Non-pigmented ciliary epithelial cell (primary cell): Measurements from ENCODE around the gene PCDHA9.
"Not testable (repeated sequence)": the region's sequence is repeated elsewhere in the genome, so short reads cannot be mapped to it uniquely, and the experiment has no call there.

Experiments
- DNase-seq: peaks from one replicate; pipeline ENCODE4 v3.0.0-alpha.2; 2010; ENCODE audit warnings: low read depth

The PCDHA9 gene, protein sequence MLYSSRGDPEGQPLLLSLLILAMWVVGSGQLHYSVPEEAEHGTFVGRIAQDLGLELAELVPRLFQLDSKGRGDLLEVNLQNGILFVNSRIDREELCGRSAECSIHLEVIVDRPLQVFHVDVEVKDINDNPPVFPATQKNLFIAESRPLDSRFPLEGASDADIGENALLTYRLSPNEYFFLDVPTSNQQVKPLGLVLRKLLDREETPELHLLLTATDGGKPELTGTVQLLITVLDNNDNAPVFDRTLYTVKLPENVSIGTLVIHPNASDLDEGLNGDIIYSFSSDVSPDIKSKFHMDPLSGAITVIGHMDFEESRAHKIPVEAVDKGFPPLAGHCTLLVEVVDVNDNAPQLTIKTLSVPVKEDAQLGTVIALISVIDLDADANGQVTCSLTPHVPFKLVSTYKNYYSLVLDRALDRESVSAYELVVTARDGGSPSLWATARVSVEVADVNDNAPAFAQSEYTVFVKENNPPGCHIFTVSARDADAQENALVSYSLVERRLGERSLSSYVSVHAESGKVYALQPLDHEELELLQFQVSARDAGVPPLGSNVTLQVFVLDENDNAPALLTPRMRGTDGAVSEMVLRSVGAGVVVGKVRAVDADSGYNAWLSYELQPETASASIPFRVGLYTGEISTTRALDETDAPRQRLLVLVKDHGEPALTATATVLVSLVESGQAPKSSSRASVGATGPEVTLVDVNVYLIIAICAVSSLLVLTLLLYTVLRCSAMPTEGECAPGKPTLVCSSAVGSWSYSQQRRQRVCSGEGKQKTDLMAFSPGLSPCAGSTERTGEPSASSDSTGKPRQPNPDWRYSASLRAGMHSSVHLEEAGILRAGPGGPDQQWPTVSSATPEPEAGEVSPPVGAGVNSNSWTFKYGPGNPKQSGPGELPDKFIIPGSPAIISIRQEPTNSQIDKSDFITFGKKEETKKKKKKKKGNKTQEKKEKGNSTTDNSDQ

DNA sequence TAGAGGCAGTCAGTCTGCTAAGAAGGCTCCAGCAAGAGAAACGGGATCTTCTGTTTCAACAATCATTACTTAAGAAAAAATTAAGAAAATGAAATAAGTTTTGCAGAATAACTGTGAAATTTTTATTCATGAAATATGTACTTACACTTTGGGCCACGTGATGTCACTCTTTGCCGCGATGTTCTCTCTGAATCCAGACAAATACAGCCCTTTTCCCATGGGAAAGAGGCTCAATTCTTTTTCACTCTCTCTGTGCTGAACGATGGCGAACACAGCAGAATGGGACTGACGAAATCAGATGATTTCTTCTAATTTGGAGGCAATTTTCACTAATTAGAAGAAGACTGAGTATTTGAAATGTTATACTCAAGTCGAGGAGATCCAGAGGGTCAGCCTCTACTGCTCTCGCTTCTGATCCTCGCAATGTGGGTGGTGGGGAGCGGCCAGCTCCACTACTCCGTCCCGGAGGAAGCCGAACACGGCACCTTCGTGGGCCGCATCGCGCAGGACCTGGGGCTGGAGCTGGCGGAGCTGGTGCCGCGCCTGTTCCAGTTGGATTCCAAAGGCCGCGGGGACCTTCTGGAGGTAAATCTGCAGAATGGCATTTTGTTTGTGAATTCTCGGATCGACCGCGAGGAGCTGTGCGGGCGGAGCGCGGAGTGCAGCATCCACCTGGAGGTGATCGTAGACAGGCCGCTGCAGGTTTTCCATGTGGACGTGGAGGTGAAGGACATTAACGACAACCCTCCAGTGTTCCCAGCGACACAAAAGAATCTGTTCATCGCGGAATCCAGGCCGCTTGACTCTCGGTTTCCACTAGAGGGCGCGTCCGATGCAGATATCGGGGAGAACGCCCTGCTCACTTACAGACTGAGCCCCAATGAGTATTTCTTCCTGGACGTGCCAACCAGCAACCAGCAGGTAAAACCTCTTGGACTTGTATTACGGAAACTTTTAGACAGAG is at the start of gene PCDHA9:
Gene PCDHA9, plus strand, starts transcription at position 244 of the 964 bp plus-strand sequence. Its CDS starts 114 bp downstream, at position 358.
- DNase-seq, result not testable (repeated sequence)

DNA sequence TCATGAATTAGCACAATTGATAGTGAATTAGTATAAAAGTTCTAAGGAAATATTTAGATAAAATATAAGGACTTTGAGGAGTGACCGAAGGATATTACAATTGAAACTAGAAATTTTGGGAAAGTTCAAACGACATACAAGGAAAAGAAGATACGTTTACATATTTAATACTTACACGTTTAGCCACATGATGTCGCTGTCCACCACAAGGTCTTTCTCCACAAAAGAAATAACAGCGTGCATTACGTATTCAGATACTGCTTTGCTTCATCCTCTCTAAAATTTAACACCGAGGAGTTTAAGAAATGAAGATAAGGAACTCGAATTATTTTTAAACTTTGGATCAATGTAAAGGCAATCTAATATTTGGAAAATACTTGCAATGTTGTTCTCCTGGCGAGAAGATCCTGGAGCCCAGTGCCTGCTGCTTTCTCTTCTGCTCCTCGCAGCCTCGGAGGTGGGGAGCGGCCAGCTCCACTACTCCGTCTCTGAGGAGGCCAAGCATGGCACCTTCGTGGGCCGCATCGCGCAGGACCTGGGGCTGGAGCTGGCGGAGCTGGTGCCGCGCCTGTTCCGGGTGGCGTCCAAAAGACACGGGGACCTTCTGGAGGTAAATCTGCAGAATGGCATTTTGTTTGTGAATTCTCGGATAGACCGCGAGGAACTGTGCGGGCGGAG is 47.2 kb upstream of the PCDHA9 start, which contains the start of gene PCDHA3:
Gene PCDHA3, plus strand, starts transcription at position 242 of the 678 bp plus-strand sequence.
- DNase-seq, result no peak

DNA sequence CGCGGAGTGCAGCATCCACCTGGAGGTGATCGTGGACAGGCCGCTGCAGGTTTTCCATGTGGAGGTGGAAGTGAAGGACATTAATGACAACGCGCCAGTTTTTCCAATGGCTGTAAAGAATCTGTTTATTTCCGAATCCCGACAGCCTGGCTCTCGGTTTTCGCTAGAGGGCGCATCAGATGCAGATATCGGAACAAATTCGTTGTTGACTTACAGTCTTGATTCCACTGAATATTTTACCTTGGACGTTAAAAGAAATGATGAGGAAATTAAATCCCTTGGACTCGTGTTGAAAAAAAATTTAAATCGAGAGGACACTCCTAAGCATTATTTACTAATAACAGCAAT is 46.7 kb upstream of the PCDHA9 start:
- no peak for DNase-seq

DNA sequence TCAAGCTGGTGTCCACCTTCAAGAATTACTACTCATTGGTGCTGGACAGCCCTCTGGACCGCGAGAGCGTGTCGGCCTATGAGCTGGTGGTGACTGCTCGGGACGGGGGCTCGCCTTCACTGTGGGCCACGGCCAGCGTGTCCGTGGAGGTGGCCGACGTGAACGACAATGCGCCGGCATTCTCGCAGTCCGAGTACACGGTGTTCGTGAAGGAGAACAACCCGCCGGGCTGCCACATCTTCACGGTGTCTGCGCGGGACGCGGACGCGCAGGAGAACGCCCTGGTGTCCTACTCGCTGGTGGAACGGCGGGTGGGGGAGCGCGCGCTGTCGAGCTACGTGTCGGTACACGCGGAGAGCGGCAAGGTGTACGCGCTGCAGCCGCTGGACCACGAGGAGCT is 45.8 kb upstream of the PCDHA9 start:
- not testable (repeated sequence) for DNase-seq

DNA sequence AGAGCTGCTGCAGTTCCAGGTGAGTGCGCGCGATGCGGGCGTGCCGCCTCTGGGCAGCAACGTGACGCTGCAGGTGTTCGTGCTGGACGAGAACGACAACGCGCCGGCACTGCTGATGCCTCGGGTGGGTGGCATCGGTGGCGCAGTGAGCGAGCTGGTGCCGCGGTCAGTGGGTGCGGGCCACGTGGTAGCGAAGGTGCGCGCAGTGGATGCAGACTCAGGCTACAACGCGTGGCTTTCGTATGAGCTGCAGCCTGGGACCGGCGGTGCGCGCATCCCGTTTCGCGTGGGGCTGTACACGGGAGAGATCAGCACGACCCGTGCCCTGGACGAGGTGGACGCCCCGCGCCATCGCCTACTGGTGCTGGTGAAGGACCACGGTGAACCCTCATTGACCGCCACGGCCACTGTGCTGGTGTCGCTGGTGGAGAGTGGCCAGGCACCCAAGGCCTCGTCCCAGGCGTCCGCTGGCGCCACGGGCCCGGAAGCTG is 45.4 kb upstream of the PCDHA9 start:
- no peak for DNase-seq

DNA sequence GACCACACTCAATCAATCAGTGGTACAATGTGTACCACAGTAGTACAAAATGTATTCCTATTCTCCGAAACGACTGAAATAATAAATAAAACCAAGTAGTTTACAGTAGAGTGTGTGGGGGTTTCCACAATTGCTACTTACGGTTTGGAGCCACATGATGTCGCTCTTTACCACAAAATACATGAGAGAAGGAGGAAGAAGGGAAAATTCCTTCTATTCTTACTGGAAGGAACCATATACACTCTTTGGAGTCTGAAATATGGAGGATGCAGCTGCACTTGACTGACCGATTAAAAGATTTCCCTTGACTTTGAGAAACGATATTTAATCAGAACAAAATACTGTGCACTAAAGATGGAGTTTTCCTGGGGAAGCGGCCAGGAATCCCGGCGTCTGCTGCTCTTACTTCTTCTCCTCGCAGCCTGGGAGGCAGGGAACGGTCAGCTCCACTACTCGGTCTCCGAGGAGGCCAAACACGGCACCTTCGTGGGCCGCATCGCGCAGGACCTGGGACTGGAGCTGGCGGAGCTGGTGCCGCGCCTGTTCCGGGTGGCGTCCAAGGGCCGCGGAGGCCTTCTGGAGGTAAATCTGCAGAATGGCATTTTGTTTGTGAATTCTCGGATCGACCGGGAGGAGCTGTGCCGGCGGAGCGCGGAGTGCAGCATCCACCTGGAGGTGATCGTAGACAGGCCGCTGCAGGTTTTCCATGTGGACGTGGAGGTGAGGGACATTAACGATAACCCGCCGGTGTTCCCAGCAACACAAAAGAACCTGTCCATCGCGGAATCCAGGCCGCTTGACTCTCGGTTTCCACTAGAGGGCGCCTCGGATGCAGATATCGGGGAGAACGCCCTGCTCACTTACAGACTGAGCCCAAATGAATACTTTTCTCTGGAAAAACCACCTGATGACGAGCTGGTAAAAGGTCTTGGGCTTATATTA is 41.1 kb upstream of the PCDHA9 start, which contains the start of gene PCDHA4:
Gene PCDHA4, plus strand, starts transcription at position 235 of the 942 bp plus-strand sequence.
- DNase-seq, result no peak

DNA sequence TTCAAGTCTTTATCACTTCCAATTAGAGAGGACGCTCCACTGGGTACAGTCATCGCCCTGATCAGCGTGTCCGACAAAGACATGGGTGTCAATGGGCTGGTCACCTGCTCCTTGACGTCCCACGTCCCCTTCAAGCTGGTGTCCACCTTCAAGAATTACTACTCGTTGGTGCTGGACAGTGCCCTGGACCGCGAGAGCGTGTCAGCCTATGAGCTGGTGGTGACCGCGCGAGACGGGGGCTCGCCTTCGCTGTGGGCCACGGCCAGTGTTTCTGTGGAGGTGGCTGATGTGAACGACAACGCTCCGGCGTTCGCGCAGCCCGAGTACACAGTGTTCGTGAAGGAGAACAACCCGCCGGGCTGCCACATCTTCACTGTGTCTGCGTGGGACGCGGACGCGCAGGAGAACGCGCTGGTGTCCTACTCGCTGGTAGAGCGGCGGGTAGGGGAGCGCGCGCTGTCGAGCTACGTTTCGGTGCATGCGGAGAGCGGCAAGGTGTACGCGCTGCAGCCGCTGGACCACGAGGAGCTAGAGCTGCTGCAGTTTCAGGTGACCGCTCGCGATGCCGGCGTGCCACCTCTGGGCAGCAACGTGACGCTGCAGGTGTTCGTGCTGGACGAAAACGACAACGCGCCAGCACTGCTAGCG is 39.8 kb upstream of the PCDHA9 start:
- not testable (repeated sequence) for DNase-seq

DNA sequence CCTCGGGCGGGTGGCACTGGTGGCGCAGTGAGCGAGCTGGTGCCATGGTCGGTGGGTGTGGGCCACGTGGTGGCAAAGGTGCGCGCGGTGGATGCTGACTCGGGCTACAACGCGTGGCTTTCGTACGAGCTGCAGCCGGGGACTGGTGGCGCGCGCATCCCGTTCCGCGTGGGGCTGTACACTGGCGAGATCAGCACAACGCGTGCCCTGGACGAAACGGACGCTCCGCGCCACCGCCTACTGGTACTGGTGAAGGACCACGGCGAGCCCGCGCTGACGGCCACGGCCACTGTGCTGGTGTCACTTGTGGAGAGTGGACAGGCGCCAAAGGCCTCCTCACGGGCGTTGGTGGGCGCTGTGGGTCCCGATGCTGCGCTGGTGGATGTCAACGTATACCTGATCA is 39.3 kb upstream of the PCDHA9 start:
- no peak for DNase-seq

DNA sequence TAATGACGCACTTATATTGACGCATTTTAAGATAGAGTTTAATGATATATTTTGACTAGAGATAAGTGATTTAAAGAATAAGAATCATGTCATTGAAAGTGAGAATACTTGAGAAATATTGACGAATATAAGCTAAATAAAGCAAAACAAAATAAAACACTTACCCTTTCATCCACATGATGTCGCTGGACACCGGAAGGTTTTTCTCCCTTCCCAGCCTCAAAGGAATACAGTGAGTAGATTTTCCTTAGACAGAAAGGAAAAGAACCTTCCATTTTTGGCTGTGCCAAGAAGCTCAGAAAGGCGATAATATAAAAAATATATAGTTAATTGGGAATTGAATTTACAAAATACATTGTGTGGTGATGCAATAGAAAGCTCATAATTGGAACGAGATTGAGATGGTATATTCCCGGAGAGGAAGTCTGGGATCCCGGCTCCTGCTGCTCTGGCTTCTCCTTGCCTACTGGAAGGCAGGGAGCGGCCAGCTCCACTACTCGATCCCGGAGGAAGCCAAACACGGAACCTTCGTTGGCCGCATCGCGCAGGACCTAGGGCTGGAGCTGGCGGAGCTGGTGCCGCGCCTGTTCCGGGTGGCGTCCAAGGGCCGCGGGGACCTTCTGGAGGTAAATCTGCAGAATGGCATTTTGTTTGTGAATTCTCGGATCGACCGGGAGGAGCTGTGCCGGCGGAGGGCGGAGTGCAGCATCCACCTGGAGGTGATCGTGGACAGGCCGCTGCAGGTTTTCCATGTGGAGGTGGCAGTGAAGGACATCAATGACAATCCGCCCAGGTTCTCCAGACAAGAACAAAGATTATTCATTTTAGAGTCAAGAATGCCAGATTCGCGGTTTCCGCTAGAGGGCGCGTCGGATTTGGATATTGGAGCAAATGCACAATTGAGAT is 26.6 kb upstream of the PCDHA9 start, which contains the start of gene PCDHA5:
Gene PCDHA5, plus strand, starts transcription at position 239 of the 906 bp plus-strand sequence.
- no peak for DNase-seq

DNA sequence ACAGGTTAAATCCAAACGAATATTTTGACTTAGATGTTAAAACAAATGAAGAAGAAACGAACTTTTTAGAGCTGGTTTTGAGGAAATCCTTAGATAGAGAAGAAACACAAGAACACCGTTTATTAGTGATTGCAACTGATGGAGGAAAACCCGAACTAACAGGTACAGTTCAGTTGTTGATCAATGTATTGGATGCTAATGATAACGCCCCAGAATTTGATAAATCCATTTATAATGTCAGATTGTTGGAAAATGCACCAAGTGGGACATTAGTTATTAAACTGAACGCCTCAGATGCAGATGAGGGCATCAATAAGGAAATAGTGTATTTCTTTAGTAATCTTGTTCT is 25.9 kb upstream of the PCDHA9 start:
- DNase-seq, result no peak

DNA sequence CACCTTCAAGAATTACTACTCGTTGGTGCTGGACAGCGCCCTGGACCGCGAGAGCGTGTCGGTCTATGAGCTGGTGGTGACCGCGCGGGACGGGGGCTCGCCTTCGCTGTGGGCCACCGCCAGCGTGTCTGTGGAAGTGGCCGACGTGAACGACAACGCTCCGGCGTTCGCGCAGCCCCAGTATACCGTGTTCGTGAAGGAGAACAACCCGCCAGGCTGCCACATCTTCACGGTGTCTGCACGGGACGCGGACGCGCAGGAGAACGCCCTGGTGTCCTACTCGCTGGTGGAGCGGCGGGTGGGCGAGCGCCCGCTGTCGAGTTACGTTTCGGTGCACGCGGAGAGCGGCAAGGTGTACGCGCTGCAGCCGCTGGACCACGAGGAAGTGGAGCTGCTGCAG is 25.2 kb upstream of the PCDHA9 start:
- DNase-seq, result not testable (repeated sequence)

DNA sequence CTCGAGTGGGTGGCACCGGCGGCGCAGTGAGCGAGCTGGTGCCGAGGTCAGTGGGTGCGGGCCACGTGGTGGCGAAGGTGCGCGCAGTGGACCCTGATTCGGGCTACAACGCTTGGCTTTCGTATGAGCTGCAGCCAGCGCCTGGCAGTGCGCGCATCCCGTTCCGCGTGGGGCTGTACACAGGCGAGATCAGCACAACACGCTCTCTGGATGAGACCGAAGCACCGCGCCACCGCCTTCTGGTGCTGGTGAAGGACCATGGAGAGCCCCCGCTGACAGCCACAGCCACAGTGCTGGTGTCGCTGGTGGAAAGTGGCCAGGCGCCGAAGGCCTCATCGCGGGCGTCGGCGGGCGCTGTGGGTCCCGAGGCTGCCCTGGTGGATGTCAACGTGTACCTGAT is 24.7 kb upstream of the PCDHA9 start:
- no peak for DNase-seq

DNA sequence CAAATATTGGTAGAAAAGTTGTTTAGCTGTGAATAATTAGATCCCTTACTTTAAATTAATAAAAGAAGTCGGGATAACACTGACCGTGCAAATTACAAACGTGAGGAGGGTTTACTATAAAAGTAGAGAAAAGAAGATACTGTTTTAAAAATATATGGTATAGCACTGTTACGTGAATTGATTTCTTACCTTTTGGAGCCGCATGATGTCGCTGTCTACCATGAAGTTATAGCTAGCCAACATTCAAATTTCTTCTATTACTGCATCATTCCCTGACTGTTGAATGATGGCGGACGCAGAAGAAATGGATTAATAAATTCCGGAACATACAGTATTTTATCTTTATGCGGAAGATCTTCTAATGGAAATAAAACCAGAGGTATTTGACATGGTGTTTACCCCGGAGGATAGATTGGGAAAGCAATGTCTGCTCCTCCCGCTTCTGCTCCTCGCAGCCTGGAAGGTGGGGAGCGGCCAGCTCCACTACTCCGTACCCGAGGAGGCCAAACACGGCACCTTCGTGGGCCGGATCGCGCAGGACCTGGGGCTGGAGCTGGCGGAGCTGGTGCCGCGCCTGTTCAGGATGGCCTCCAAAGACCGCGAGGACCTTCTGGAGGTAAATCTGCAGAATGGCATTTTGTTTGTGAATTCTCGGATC is 20.3 kb upstream of the PCDHA9 start, which contains the start of gene PCDHA6:
Gene PCDHA6, plus strand, starts transcription at position 257 of the 658 bp plus-strand sequence. Its CDS starts 132 bp downstream, at position 389.
- DNase-seq, result no peak

DNA sequence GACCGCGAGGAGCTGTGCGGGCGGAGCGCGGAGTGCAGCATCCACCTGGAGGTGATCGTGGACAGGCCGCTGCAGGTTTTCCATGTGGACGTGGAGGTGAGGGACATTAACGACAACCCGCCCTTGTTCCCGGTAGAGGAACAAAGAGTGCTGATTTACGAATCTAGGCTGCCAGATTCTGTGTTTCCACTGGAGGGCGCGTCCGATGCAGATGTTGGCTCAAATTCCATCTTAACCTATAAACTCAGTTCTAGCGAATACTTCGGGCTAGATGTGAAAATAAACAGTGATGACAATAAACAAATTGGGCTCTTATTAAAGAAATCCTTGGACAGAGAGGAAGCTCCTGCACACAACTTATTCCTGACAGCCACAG is 19.8 kb upstream of the PCDHA9 start:
- no peak for DNase-seq

DNA sequence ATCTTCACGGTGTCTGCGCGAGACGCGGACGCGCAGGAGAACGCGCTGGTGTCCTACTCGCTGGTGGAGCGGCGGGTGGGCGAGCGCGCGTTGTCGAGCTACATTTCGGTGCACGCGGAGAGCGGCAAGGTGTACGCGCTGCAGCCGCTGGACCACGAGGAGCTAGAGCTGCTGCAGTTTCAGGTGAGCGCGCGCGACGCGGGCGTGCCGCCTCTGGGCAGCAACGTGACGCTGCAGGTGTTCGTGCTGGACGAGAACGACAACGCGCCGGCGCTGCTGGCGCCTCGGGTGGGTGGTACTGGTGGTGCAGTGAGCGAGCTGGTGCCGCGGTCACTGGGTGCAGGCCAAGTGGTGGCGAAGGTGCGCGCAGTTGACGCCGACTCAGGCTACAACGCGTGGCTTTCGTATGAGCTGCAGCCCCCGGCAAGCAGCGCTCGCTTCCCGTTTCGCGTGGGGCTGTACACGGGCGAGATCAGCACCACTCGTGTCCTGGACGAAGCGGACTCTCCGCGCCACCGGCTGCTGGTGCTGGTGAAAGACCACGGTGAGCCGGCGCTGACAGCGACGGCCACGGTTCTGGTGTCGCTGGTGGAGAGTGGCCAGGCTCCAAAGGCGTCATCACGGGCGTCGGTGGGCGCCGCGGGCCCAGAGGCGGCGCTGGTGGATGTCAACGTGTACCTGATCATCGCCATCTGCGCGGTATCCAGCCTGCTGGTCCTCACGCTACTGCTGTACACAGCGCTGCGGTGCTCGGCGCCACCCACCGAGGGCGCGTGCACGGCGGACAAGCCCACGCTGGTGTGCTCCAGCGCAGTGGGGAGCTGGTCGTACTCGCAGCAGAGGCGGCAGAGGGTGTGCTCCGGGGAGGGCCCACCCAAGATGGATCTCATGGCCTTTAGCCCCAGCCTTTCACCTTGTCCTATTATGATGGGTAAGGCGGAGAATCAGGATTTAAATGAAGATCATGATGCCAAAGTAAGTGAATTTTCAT is 18.4 kb upstream of the PCDHA9 start:
- not testable (repeated sequence) for DNase-seq

DNA sequence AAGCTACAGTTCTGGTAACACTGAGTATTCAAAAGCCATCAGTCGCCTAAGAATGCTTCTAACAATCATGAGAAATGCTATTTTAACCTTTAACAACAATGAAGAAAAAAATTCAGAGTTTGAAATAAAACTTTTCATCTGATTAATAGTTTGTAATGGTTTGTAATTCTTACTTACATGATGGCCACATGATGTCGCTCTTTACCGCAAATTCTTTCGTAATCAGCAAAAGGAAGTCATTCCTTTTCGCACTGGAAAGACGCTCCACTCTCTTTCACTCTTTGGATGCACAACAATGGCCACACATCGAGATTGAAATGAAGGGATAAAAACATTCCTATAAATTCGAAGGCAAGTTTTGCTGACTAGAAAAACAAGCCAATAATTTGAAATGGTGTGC is 14.2 kb upstream of the PCDHA9 start, which contains the start of gene PCDHA7:
Gene PCDHA7, plus strand, starts transcription at position 277 of the 400 bp plus-strand sequence. Its CDS starts 115 bp downstream, at position 392.
- no peak for DNase-seq
